HEK293T (cell line): ENCODE measurements around the gene MYBPHL.

Source experiments
- ELF4 ChIP-seq: fragments of 450-650 bp; IDR thresholded peaks from 2 replicates; pipeline ENCODE4 v1.6.1; 2017; ENCODE audit warnings: antibody characterized with exemption
- FOXK2 ChIP-seq: fragments of 450-650 bp; IDR thresholded peaks from 2 replicates; pipeline ENCODE4 v1.6.1; 2016; ENCODE audit warnings: mild to moderate bottlenecking
- HDGF ChIP-seq: fragments of 450-650 bp; IDR thresholded peaks from 2 replicates; pipeline ENCODE4 v1.6.1; 2017; ENCODE audit warnings: antibody characterized with exemption, borderline replicate concordance
- L3MBTL2 ChIP-seq: fragments of 450-650 bp; conservative IDR thresholded peaks from 2 replicates; pipeline ENCODE4 v1.6.1; 2016; ENCODE audit warnings: mild to moderate bottlenecking
- NFRKB ChIP-seq: fragments of 450-650 bp; IDR thresholded peaks from 2 replicates; pipeline ENCODE4 v1.6.1; 2016; ENCODE audit warnings: mild to moderate bottlenecking, moderate library complexity
- SP1 ChIP-seq: fragments of 450-650 bp; IDR thresholded peaks from 2 replicates; pipeline ENCODE4 v1.6.1; 2017
- TARDBP ChIP-seq: fragments of 450-650 bp; IDR thresholded peaks from 2 replicates; pipeline ENCODE4 v1.6.1; 2016
- ZNF384 ChIP-seq: fragments of 450-650 bp; IDR thresholded peaks from 2 replicates; pipeline ENCODE4 v1.6.1; 2016

DNA sequence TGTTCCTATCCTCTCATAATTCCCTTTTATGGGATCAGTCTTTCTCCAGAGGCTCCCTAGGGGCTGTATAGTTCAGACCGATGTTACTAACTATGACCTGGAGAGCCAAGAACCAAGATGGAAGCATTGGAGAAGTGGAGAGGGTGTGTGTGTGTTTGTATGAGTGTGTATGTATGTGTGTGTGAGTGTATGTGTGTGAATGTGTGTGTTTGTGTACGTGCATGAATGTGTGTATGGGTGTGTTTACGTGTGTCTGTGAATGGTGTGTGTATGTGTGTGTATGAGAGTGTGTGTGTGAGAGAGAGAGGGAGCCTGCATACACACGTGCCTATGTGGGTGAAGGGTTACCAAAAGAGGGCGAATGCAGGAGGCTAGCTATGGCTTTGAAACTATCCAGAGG lies 4.9 kb downstream of the MYBPHL start:
- TF ChIP-seq SP1 (no peak), TARDBP (no peak), ZNF384 (no peak), L3MBTL2 (no peak), NFRKB (no peak), HDGF (no peak), ELF4 (no peak), FOXK2 (no peak)
